Measurements from ENCODE around the gene NMT2. TPM values are rescaled to one million over a fixed set of nuclear protein-coding genes. Genes with fewer than 3 reads are reported as not detected.

The NMT2 gene
- total and polyA plus RNA-seq, 2 of the 4 experiments (the other 2 are of a cell fraction) = 18.7 to 41.0 TPM

GRCh38 chr10:15118615-15119014 lies 49.9 kb downstream of the NMT2 start:
- Histone ChIP-seq H3K4me3 (ENCODE audit: insufficient read depth, low read depth, low read length) (no peak overlapping the region), H3K56ac (ENCODE audit: extremely low read depth, insufficient read depth, low read length) (no peak overlapping the region), H3K4me1 (ENCODE audit: control insufficient read depth, insufficient read depth, low read length) (peaks cover 4% of the 10 kb centered on the region), H4K5ac (ENCODE audit: low read depth, low read length) (no peak overlapping the region), H3K14ac (replicated peaks; ENCODE audit: low read depth, low read length) (no peak overlapping the region), H2BK120ac (ENCODE audit: low read depth, low read length) (no peak overlapping the region), H3K9ac (ENCODE audit: low read depth, low read length) (no peak overlapping the region), H3K27me3 (ENCODE audit: control insufficient read depth, insufficient read depth, low read length) (no peaks in the 10 kb centered on the region), H4K8ac (ENCODE audit: low read depth in 2 of 2, low read length in 2 of 2) (no peak overlapping the region), H2AK5ac (ENCODE audit: low read depth, low read length) (no peak overlapping the region), H2BK5ac (ENCODE audit: low read depth, low read length, poor library complexity, severe bottlenecking) (no peak overlapping the region), H4K91ac (ENCODE audit: insufficient read depth, low read depth, low read length) (no peak overlapping the region), H4K20me1 (ENCODE audit: insufficient read depth, low read length) (no peaks in the 10 kb centered on the region), H3K36me3 (ENCODE audit: control insufficient read depth, insufficient read depth, low read length) (peaks cover 15% of the 10 kb centered on the region), H3K4me2 (ENCODE audit: low read depth, low read length) (no peak overlapping the region), H3K4ac (ENCODE audit: low read depth, low read length) (no peak overlapping the region), H2BK20ac (ENCODE audit: low read depth, low read length) (no peak overlapping the region), H3K9me1 (ENCODE audit: insufficient read depth, low read length) (peaks cover 4% of the 10 kb centered on the region; the same call in 1 of the 2 replicates), H3K9me3 (ENCODE audit: control insufficient read depth, insufficient read depth, low read length) (no peaks in the 10 kb centered on the region), H3K27ac (ENCODE audit: insufficient read depth, low read length) (no peak overlapping the region), H3K23ac (ENCODE audit: low read depth, low read length) (no peak overlapping the region), H2AK9ac (replicated peaks; ENCODE audit: low read depth, low read length, poor library complexity) (no peak overlapping the region), H2AFZ (replicated peaks; ENCODE audit: low read length, poor library complexity) (no peak overlapping the region), H3K79me1 (ENCODE audit: low read depth in 1 of 2, low read length in 2 of 2) (peaks cover 8 to 15% of the 10 kb centered on the region in 2 experiments; a peak in 3 of 4 replicates), H2BK15ac (ENCODE audit: low read depth, low read length) (no peak overlapping the region), H3K18ac (ENCODE audit: low read depth, low read length) (no peak overlapping the region)
- intact Hi-C loops (cut with micrococcal nuclease) = no loop called here
- BruUV-seq (replicated peaks) = no TSS peak
- no peak for ATAC-seq (ENCODE audit: low read depth)
- dilution Hi-C loops (cut with HindIII; ENCODE audit: low sequenced_read_pairs, unreplicated experiment) = no loop called here
- WGBS, 2 experiments (ENCODE audit: extremely low coverage in 2 of 2, insufficient read length in 1 of 2) = no CpG with 5 or more reads among the region's 1 CpG
- no peak for TF ChIP-seq FOS (IDR thresholded peaks at IDR 0.05; ENCODE audit: low read depth, low read length)
- in situ Hi-C loops (cut with MboI; ENCODE audit: low sequenced_read_pairs) = no loop called here
- ChIA-PET POLR2A (ENCODE audit: unreplicated experiment) (no interaction called here), CTCF (interaction anchor here (2.0 kb wide), 1 partner anchor 12 kb away, joined by 5 read pairs; no protein-coding TSS in a partner anchor)
- no peak for DNase-seq
